SK-N-MC (cell line): ENCODE results near the gene PRR14.

Experiments
- EZH2 ChIP-seq: fragments of 200-600 bp; sonication (generic); IDR thresholded peaks from one replicate; pipeline ENCODE4 v1.6.1; 2017; ENCODE audit warnings: antibody characterized with exemption
- FOXP2 ChIP-seq: optimal IDR thresholded peaks from 2 replicates; pipeline ENCODE3; 2011; ENCODE audit warnings: mild to moderate bottlenecking, moderate library complexity; ENCODE audit not compliant: insufficient read depth; ENCODE audit errors: extremely low read length, control extremely low read depth
- POLR2AphosphoS5 ChIP-seq: IDR thresholded peaks from 2 replicates; pipeline ENCODE4 v1.6.1; 2012; ENCODE audit warnings: mild to moderate bottlenecking, low read depth, low read length, borderline replicate concordance

- no peak for TF ChIP-seq EZH2
- no peak for TF ChIP-seq POLR2AphosphoS5
- TF ChIP-seq FOXP2, result no peak
Observed at GRCh38 chr16:30692396-30693064, 41.8 kb downstream of the PRR14 start.
